ENCODE data around the gene ZCCHC24.

GRCh38 chr10:79430936-79431335 lies 14.5 kb downstream of the ZCCHC24 start:
- TF ChIP-seq POLR2A (IDR thresholded peaks at IDR 0.05) (no peak), POLR2AphosphoS5 (IDR thresholded peaks at IDR 0.05) (no peak)

Data from stomach (tissue), 4 donors.